Measurements from ENCODE around the gene IGF2BP2. TPM values are rescaled to one million over a fixed set of nuclear protein-coding genes. Genes with fewer than 3 reads are reported as not detected.

The IGF2BP2 gene
- total RNA-seq, 2 donors from 2014 or later = 2.6 to 2.7 TPM

GRCh38 chr3:185595526-185595925, 229.3 kb downstream of the IGF2BP2 start:
- Histone ChIP-seq H3K4me1 (ENCODE audit: control insufficient read depth in 1 of 2, low read depth in 2 of 2) (no peaks in the 10 kb centered on the region), H3K4me3 (no peak overlapping the region), H3K36me3 (peaks cover 7% of the 10 kb centered on the region), H3K27ac (no peak overlapping the region), H3K27me3 (replicated peaks; ENCODE audit: insufficient read depth) (no peaks in the 10 kb centered on the region), H3K9me3 (no peaks in the 10 kb centered on the region)
- DNase-seq (ENCODE audit: low spot score) = no peak
- no peak for TF ChIP-seq CTCF (IDR thresholded peaks at IDR 0.05)
- ATAC-seq (ENCODE audit: insufficient number of reproducible peaks, low FRiP score, low read depth) = no peak

- no peak for DNase-seq (ENCODE audit: low spot score)
- peaks cover 7% of the 10 kb centered on the region for H3K36me3 ChIP-seq
- H3K4me3 ChIP-seq = no peak overlapping the region
- H3K27me3 ChIP-seq (replicated peaks; ENCODE audit: insufficient read depth) = no peaks in the 10 kb centered on the region
- no peak for TF ChIP-seq CTCF (IDR thresholded peaks at IDR 0.05)
- H3K9me3 ChIP-seq = no peaks in the 10 kb centered on the region
- H3K4me1 ChIP-seq (ENCODE audit: control insufficient read depth in 1 of 2, low read depth in 2 of 2) = peaks cover 3 to 8% of the 10 kb centered on the region in 2 donors
- no peak overlapping the region for H3K27ac ChIP-seq
- ATAC-seq (ENCODE audit: insufficient number of reproducible peaks, low FRiP score, low read depth) = no peak
Measured at GRCh38 chr3:185594073-185594472, 230.8 kb downstream of the IGF2BP2 start.

Other genes starting within 250 kb of the IGF2BP2 start
- gene SENP2, start 238.7 kb downstream of the IGF2BP2 start, total RNA-seq = 10 to 100 TPM; 23.2 to 49.0 TPM
- gene TRA2B, start 113.0 kb upstream of the IGF2BP2 start, total RNA-seq = 100 to 1,000 TPM; 137 to 267 TPM

All from thoracic aorta (tissue), 2 donors.